NCI-H2196 treated with DMSO at 0.1 percent for 48 hours (cell line): ENCODE data around the gene DISP1.

Source experiments
- DNase-seq: peaks from one replicate; lab custom pipeline; 2025; ENCODE audit not compliant: unreplicated experiment; lab: John Stamatoyannopoulos, UW

Gene DISP1

GRCh38 chr1:222852326-222852725 lies 37.5 kb downstream of the DISP1 start:
- DNase-seq: no peak

- DNase-seq: no peak
These were observed 46.2 kb downstream of the DISP1 start for GRCh38 chr1:222861062-222861461.
